Central memory CD4-positive, alpha-beta T cell (primary cell): ENCODE results near the gene INMT.
A peak's percentile ranks its signal among the peaks of the same experiment; 100 is the strongest.
"Not testable (repeated sequence)": the region's sequence is repeated elsewhere in the genome, so short reads cannot be mapped to it uniquely, and the experiment has no call there.

ENCODE experiments used
- DNase-seq: peaks from one replicate; pipeline ENCODE4 v3.0.0; 2022
- total RNA-seq, 3 experiments: gene quantifications; one replicate each; lab custom pipeline; 2026; lab: John Stamatoyannopoulos, UW

The INMT gene
- total RNA-seq, result 0.04 to 2.3 (median 1.2) reads per million in 3 experiments

DNA sequence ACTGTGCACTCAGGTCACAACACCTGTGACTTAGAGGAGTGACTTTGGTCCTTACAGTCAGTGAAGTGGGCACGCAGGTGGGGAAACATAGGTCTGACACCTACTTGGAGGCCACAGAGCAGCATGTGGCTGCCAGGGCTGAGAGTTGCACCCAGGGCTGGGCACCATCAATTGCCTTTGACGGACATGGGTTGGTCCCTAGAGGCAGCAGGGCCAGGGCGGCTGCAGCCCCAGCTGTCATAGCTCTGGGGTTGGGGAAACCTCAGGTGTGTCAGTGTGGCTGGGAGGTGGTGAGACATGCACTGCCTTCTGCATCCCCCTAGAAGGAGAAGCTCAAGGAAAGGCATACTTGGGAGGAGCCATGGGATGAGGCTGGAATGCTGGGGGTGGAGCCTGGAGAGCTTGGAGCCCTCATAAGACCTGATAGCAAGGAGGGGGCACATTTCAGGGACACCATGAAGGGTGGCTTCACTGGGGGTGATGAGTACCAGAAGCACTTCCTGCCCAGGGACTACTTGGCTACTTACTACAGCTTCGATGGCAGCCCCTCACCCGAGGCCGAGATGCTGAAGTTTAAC, at the start of gene INMT:
Gene INMT, plus strand, starts transcription at position 440 of the 578 bp plus-strand sequence. Its CDS starts 16 bp downstream, at position 456.
- no peak for DNase-seq

DNA sequence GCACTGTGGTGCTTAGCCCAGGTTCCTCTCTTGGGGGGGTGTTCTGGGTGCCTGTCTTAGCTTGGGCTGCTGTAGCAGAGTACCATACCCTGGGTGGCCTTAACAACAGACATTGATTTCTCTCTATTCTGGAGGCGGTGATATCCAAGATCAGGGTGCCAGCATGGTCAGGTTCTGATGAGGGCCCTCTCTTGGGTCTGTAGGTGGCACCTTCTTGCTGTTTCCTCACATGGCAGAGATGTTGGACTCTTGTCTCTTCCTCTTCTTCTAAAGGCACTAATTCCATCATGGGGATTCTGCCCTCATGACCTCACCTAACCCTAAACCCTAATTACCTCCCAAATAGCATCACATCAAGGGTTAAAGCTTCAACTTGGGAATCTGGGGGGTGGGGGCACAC, 49.7 kb upstream of the INMT start:
- peak; percentile 33 for DNase-seq

DNA sequence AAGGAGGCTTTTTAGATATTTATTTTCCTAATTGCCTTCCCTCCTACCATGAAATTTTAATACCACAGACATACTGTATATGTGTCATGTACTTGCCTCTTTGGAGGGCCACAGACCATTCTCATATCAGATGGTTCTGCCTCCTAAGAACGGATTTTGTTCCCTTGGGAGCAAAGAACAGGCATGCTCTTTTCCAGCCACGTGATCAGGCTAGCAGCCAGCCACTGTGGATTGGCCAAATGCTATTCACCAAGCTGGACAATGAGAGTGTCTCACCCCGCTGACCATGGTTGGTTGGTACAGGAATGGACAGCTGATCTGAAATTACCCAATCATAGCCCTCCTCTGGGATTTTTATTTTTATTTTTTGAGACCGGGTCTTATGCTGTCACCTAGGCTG, 48.2 kb upstream of the INMT start:
- DNase-seq, result no peak

DNA sequence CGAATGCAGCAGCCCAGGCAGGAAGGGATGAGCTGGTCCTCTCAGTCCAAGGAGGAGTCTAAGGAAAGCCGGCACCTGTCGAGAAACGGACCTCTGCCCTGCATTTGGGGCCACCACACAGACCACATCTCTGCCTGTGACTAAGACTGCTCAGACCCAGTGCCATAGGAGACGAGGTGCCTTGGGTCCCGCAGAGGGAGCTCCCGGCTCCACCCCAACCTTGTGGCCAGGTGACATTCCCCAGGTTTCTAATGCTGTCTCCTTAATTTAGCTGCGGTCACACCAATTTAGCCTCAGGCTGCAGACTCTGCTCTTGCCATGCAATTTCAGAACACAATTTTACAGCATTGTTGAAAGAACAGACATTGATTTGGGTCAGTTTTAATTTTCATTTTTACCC, 46.9 kb upstream of the INMT start:
- DNase-seq, result no peak

DNA sequence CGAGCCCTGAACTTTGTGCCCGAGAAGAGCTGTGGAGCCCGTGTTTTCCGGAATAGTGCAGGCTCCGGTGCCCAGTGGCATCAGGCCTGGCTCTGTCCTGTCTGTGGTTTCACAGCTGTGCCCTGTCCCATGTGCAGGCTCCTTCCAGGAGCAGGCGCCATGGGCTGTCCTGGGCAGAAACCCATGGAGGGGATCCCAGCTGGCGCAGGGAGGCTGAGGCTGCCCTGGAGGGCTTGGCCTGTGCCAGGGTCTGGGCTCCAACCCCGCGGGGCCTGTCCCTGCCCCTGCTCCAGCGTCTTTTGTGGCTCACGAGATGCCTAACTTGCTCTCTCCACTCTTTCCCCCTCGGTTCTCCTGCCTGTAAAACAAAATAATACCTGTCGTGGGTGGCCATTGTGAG, 46.3 kb upstream of the INMT start:
- DNase-seq, result no peak

DNA sequence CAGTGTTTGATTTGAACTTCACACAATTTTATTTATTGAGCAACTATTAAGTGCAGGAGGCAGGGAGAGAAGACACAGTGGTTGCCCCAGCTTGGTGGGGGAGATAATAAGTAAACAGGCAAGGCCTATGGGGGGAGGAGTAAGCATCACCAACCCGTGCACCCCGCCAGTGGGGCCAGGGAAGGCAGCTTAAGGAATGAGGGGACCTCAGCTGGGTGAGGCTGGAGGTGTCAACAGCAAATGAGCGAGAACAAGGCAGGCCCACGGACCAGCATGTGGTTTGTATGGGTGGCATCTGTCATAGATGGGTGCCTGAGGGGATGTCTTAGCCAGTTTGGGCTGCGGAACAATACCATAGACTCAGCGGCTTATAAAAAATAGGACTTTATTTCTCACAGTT, 45.6 kb upstream of the INMT start:
- no peak for DNase-seq

DNA sequence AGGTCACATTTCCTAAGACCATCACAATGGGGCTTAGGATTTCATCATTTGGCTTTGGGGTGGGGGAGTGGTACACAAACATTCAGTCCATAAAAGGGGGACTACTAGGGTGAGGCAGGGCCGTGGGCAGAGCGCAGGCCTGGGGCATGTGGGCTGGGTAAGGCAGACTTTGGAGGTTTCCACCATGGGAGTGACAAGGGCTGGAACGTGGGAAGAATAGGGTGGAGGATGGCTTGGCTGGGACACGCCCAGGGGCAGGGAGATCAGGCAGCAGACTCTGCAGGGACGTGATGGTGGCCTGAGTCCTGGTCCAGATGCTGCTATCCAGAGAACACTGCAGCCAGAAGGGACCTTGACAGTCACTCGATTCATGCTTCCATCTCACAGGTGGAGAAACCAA, 45.0 kb upstream of the INMT start:
- no peak for DNase-seq

DNA sequence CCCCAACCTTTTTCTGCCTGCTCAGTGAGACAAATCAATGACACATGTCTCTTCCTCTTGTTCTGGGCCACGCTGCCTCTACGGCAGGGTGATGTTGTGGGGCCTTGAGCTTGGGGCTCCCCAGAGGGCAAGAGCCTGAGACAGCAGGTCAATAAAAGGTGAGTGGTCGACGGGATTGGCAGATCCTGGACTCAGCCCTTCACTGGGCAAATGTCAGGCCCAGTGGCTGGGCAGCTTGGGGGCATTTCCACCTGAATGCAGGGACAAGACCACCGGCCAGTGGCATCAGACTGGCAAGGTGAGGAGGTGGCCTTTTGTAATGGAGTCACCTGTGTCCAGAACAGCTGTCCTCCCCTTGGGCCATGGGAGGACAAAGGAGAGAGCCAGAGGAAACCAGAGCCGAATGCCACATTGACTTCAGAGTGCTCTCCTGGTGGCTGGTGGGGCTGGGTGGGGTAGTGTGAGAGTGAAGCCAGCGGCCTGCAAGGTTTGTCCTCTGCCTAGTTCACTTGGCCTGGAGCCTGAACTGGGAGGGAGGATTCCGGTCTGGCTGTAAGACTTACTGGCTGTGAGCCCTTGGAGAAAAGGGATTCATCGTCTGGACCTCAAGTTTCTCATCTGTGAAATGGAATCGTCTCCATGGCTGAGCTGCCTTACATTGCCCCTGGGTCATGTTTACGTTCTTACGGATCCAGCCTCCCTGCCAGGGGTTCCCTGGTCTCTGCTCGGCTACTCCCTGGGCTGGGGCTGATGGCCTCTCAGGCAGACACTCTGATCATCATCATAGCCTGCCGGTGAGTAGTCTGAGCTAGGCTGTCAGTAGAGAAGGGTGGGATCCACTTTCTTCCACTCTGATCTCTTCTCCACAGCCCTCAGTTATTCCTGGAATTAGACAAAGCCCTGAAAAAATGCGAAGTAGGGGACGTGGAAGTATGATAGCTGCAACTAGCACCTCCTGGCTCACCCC, 44.3 kb upstream of the INMT start:
- DNase-seq, result no peak

DNA sequence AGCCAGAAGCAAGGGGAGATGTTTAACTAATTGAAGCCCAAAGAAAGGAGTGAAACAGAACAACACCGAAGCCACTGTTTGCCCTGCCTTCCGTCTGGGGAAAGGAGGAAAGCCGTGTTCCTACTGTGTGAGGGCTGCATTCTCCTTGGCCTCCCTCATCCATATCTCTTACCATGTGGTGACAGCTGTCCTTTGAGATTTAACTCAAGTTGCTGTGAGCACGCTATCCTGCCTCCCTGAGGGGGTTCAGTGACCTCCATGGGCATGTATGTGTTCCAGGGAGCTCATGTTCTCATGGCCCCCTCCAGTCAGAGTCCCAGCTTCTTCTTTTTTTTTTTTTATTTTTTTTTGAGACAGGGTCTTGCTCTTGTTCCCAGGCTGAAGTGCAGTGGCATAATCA, 43.5 kb upstream of the INMT start:
- no peak for DNase-seq

DNA sequence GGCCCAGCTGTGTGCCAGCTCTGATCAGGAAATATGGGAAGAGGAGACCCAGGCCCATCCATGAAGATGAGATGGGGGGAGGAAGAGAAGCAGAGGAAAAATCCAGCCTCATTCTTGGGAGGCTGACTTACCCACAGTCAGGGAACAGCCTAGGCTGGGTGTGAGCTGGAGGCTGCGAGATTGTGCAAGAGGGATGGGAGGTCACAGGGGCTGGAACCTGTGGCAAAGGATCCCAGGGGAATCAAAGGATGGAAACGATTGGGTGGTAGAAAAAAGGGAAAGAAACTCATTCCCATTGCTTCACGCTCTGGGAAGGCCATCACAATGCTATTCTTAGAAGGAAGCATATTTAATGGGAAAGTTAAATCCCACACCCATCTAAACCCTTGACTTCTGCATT, 43.0 kb upstream of the INMT start:
- DNase-seq, result no peak

DNA sequence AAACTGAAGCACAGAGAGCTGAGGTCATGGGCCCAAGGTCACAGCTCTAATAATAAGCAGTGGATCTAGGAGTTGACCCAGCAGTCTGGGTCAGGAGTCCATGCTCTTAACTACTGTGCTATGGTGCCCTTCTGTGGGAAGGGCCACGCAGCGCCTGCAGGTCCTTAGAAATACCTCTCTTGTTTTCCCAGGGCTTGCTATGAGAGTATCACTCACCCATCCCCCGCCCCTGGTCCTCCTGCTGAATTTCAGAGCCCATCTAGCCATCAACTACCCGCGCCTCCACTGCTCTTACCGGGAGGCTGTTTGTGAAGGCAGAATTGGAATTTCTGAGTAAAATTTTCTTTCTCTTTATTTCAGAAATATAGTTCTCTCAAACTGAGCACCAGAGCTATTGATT, 42.4 kb upstream of the INMT start:
- no peak for DNase-seq

DNA sequence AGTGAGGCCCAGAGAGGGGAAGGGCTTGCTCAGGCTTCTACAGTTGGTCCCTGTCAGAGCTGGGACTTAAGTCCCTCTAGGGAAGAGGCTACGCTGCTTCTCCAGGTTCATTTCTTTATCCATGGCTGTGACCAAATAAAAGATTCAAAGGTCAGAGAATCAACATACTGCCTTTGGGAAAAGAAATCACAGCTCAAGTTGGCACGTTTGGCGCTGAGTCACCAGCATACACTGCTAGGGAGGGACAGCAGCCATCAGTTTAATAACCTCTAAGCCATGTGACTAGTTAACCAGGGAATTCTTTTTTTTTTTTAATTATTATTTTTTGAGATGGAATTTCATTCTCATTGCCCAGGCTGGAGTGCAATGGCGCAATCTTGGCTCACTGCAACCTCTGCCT, 41.3 kb upstream of the INMT start:
- no peak for DNase-seq

DNA sequence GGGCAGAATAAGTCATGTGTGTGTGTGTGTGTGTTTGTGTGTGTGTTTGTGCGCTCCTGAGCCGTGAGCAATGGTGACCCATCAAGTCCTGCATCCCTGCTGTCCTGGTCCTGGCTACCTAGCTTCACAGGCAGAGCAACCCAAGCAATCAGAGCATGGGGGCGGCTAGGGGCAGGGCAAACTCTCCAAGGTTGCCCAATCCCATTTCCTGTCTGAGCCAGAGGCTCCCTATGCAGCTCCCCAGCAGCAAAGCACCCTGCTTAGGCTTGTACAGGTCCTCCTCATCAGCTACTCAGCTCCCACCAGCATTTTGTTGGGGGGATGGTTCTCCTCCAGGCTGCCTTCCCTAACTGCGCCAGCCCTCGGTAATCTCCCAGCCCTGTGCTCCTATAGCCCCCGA, 38.5 kb upstream of the INMT start:
- DNase-seq, result no peak

DNA sequence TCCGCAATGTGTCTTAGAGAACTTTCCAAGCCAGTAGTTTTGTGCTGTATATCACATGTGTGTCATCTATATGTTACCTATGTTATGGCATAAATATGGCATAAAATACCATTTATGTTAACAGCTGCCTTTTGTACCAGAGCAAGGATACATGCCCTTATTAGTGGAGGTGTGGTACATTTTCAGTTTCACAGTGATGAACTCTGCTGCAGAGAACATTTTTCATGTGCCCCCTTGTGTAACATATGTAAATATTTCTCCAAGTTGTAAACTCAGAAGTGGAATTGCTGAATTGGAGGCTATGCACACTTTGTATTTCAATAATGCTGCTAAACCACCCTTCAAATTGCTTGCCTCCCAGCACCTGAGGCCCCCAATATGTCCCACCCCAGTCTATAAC, 37.8 kb upstream of the INMT start:
- no peak for DNase-seq

DNA sequence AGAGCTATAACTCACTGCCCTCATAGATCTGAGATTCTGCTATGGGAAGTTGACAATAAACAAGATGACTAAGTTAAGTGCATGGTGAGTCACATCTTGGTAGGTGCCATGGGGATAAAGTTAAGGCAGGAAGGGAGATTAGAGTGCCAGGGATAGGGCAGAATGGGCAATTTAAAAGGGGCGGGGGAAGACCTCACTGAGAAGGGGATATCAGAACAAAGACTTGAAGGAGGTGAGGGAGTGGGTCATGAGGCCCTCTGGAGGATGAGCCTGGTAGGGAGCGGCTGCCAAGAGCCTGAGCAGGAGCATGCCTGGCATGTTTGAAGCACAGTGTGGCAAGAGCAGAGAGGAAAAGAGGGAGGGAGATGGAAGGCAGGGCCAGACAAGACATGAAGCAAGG, 34.8 kb upstream of the INMT start:
- DNase-seq, result no peak

DNA sequence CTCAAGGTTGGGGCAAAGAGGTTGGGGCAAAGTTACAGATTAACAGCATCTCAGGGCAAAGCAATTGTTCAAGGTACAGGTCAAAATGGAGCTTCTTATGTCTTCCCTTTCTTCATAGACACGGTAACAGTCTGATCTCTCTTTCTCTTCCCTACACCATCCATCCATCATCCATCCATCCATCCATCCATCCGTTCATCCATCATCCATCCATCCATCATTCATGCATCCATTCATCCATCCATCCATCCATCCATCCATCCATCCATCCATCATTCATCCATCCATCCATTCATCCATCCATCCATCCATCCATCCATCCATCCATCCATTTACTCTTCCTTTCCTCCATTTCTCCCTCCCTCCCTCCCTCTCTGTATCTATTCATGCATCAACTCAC, 32.5 kb upstream of the INMT start:
- DNase-seq, result not testable (repeated sequence)

DNA sequence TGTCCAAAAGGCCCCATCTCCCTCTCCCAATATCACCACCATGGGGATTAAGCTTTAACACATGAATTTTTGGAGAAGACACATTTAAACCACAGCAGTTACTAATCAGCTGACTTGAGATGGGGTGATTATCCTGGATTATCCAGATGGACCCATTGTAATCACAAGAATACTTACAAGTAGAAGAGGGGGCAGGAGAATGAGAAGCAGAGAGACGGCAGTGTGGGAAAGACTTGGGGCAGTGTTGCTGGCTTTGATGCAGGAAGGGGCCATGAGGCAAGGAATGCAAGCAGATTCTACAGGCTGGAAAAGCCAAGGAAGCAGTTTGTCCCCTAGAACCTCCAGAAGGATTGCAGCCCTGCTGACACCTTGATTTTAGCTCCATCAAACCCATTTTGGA, 30.7 kb upstream of the INMT start:
- no peak for DNase-seq

DNA sequence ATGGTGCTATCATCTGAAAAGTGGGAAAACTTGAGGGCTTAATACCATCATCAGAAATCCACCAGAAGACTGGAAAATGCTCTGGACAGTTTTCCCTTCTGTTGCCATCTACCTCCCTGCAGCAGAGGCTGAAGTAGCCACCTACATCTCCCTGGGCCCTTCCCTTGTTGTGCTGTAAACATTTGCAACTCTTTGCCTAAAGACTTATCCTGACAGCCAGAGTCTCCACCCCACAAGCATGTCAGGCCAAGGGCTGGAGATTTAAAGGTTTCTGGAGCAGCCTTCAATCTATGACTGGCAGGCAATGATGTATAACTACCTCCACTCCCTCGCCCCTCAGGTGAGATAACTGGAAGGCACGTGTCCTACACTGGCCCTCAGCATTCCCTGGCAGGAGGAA, 29.7 kb upstream of the INMT start:
- DNase-seq, result no peak

DNA sequence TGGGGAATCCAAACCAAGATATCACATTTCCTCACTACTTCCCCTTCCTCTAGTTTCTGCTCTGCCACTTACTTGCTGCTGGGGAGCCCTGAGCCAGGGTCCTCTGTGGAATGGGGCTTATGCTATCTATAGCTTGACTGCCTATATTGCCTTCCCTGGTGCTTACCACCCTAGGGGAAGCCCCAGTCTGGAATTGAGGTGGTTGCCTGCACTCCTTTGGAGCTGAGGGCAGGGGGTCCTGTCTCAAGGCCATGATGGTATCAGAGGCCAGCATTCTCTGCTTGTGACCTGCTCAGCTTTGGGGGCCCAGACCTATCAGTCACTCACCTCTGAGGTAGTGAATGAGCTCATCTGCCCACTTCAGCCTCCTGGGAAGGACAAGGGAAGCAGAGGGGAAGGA, 29.3 kb upstream of the INMT start:
- no peak for DNase-seq

DNA sequence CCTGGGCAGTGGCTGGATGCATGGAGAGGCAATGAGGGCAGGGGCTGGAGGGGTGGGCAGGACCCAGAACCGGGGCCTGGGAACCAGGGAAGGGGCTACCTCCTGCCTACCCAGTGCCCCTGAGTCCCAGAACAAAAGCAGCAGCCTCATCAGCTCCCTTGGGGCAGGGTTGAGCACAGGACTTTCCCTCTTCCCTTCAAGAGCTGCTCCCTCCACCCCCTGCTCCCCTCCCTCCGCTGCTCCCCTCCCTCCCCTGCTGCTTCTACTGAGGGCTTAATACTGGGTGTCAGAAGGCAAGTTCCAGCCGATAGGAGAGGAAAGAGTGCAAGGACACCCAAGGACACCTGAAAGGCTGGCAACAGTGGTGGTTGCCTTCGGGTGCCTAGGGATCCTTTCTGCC, 28.2 kb upstream of the INMT start:
- DNase-seq, result no peak

DNA sequence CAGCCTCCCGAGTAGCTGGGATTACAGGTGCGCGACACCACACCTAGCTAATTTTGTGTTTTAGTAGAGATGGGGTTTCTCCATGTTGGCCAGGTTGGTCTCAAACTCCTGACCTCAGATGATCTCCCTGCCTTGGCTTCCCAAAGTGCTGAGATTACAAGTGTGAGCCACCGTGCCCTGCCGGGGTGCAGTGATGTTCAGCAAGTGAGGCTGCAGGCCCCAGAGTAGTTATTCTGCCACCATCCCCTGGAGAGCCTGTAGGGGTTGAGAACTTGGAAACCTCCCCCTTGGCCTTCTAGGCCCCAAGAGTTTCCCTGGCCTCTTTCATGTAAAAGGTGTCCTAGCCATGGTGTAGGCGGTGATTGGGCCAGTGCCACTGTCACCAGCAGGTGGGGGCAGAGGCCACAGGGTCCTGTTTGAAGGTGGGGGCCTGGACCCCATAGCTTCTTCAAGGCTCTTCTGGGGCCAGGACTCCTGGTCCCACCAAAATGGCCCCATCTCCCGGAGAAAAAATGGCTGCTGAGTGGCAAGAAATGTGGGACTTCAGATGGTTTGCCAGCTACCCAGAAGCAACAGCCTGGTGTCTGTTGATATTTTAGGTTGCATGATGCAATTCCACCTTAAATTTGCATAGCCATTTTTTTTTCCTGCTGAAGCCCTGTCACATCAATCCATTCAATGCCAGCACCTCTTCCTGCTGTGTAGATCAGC, 25.5 kb upstream of the INMT start:
- DNase-seq, result peak; percentile 42

DNA sequence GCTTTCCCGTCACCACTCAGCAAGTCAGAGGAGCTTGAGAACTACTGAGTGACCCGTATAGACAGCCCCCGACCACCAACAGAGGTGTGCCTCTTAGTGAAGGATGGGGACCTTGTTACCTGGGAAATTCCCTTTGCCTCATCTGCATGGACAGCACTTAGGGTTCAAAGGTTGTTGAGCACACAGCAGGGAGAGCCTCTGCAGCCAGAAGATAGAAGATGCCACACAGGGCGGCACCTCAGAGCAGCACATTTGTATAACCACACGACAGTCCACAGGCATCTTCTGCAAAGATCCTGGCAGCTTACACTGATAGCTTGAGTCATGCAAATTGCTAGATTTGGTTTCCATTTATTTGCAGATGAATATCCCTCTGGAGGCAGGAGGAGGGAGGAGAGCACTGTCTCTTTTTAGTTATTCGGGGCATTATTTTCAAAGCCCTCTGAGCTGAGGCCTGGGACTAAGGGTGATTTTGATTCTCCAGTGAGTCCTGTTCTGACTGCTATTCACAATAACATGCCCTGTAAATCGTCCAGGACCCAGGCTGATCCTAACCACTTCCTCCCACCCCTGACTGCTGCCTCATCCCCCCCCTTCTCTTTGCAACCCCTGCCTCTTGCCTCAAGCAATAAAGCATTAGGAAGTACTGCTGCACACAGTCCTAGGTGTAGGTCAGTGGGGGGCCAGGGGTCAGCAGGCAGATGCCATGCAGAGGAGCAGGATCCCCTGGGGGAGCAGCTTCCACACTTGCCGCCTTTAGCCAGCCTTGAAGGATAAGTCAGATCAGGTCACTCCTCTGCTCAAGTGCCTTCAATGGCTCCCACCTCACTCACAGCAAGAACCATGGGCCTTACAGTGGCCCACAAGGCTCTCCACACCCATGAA, 24.6 kb upstream of the INMT start:
- DNase-seq, result peak; percentile 81
